ENCODE measurements around the gene OMG. TPM values are rescaled to one million over a fixed set of nuclear protein-coding genes. Genes with fewer than 3 reads are reported as not detected.
A peak's percentile ranks its signal among the peaks of the same experiment; 100 is the strongest.
"Not testable (repeated sequence)": the region's sequence is repeated elsewhere in the genome, so short reads cannot be mapped to it uniquely, and the experiment has no call there.

OMG gene
- total RNA-seq, 8 experiments from 2014 or later, result 1.2 to 54.9 (median 3.6) TPM

GRCh38 chr17:31318298-31318801 lies 21.3 kb upstream of the OMG start:
- Histone ChIP-seq H3K4me3 (no peak overlapping the region), H3K4me1 (replicated peaks in 1 of 2) (peaks cover 0 to 4% of the 10 kb centered on the region in 2 donors), H3K27ac (no peak overlapping the region)
- WGBS, 10 experiments, result 62 to 100% (median 85%) methylated on average over 1 to 8 of the region's 8 CpGs
- peak in 2 of 8 experiments; percentile 80 to 81 for ATAC-seq (replicated peaks in 6 of 8)
- in situ Hi-C loops (cut with MboI; ENCODE audit: low pct_unique_long_range_greater_than_20kb in 2 of 9, low sequenced_read_pairs in 9 of 9, unreplicated experiment in 9 of 9), result no loop called here

DNA sequence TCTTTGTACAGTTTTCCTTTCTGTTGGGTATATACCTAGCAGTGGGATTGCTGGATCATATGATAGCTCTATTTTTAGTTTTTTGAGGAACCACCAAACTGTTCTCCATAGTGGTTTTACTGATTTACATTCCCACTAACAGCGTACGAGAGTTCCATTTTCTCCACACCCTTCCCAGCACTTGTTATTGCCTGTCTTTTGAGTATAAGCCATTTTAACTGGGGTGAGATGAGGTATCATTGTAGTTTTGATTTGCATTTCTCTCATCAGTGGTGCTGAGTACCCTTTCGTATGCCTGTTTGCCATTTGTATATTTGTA lies 17.7 kb upstream of the OMG start:
- no peak overlapping the region for H3K4me3 ChIP-seq
- H3K27ac ChIP-seq, result no peak overlapping the region
- peaks cover 0 to 4% of the 10 kb centered on the region in 2 donors for H3K4me1 ChIP-seq (replicated peaks in 1 of 2)
- in situ Hi-C loops (cut with MboI; ENCODE audit: low pct_unique_long_range_greater_than_20kb in 2 of 9, low sequenced_read_pairs in 9 of 9, unreplicated experiment in 9 of 9), result no loop called here
- 69 to 100% (median 97%) methylated on average over 2 to 3 of the region's 3 CpGs for WGBS, 10 experiments
- no peak for ATAC-seq (replicated peaks in 6 of 8)

GRCh38 chr17:31313982-31314781 lies 17.1 kb upstream of the OMG start, which contains the start of gene EVI2B:
Gene EVI2B, minus strand, starts transcription at chr17:31314054. Its CDS starts 8,445 bp downstream, at chr17:31305609.
- in situ Hi-C loops (cut with MboI; ENCODE audit: low pct_unique_long_range_greater_than_20kb in 2 of 9, low sequenced_read_pairs in 9 of 9, unreplicated experiment in 9 of 9), result no loop called here
- peak in 3 of 8 experiments; percentile 24 to 75 (median 30) for ATAC-seq (replicated peaks in 6 of 8)
- 5 to 100% (median 88%) methylated on average over 1 to 3 of the region's 3 CpGs; no CpG with 5 or more reads in 1 of the 10 experiments for WGBS, 10 experiments
- Histone ChIP-seq H3K27ac (no peak within 1 kb of the TSS), H3K4me3 (no peak within 1 kb of the TSS), H3K4me1 (replicated peaks in 1 of 2) (peaks cover 0 to 4% of the 10 kb centered on the region in 2 donors)

DNA sequence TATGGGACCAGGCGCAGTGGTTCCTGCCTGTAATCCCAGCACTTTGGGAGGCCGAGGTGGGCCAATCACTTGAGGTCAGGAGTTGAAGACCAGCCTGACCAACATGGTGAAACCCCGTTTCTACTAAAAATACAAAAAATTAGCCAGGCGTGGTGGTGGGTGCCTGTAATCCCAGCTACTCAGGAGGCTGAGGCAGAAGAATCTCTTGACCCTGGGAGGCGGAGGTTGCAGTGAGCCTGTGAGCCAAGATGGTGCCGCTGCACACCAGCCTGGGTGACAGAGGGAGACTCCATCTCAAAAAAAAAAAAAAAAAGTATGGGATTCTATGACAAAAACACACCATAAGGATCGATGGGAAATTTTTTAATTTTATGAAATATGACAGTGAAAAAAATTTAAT lies 15.2 kb upstream of the OMG start:
- WGBS, 10 experiments, result 50 to 100% (median 83%) methylated on average over 1 to 6 of the region's 7 CpGs
- H3K27ac ChIP-seq, result not testable (repeated sequence)

GRCh38 chr17:31311526-31311925 lies 14.5 kb upstream of the OMG start:
- Histone ChIP-seq H3K27ac (no peak overlapping the region), H3K4me1 (replicated peaks in 1 of 2) (no peaks in the 10 kb centered on the region), H3K4me3 (no peak overlapping the region)
- ATAC-seq (replicated peaks in 6 of 8), result no peak
- in situ Hi-C loops (cut with MboI; ENCODE audit: low pct_unique_long_range_greater_than_20kb in 2 of 9, low sequenced_read_pairs in 9 of 9, unreplicated experiment in 9 of 9), result no loop called here
- WGBS, 10 experiments, result 93 to 100% (median 100%) methylated on average over 1 to 3 of the region's 3 CpGs; no CpG with 5 or more reads in 1 of the 10 experiments

More for the DNA sequence above, 15.2 kb upstream of the OMG start:
- H3K4me3 ChIP-seq; ATAC-seq (replicated peaks in 6 of 8); in situ Hi-C loops (cut with MboI; ENCODE audit: low pct_unique_long_range_greater_than_20kb in 2 of 9, low sequenced_read_pairs in 9 of 9, unreplicated experiment in 9 of 9); H3K4me1 ChIP-seq (replicated peaks in 1 of 2): not testable (repeated sequence)

DNA sequence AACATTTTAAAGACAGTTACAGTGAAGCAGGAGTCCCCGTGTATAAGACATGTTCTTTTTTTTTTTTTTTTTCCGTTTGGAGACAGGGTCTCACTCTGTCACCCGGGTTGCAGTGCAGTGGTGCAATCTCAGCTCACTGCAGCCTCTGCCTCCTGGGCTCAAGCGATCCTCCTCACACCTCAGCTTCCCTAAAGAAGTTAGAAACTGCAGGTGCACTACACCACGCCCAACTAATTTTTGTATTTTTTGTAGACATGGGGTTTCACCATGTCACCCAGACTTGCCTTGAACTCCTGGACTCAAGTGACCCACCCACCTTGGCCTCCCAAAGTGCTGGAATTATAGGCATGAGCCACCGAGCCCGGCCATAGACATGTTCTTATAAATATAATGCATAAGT lies 13.8 kb upstream of the OMG start:
- no peak overlapping the region for H3K4me3 ChIP-seq
- ATAC-seq (replicated peaks in 6 of 8), result no peak
- 74 to 100% (median 93%) methylated on average over 1 to 7 of the region's 7 CpGs for WGBS, 10 experiments
- H3K27ac ChIP-seq, result no peak overlapping the region
- H3K4me1 ChIP-seq (replicated peaks in 1 of 2), result no peaks in the 10 kb centered on the region
- in situ Hi-C loops (cut with MboI; ENCODE audit: low pct_unique_long_range_greater_than_20kb in 2 of 9, low sequenced_read_pairs in 9 of 9, unreplicated experiment in 9 of 9), result no loop called here

DNA sequence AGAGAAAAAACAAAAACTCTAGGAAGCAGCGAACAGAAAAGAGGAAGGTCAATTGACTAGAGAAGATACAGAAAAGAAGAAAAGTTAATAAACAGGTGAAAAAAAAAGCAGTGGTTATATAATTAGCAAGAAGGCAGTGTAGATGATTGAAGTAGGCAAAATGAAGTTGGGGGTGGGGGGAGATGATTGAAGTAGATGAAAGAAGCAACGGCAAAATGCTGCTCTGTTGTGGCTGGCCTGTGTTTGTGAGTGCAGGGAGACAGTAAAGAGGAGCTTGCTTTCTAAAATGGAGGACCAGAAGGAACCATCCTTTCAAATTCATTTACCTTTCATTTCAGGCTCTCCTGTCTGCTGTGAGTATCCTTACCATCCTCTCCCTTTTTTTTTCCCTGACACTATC lies 13.2 kb upstream of the OMG start:
- no peak for ATAC-seq (replicated peaks in 6 of 8)
- 0 to 83% (median 38%) methylated on average over 1 to 2 of the region's 2 CpGs for WGBS, 10 experiments
- no peak overlapping the region for H3K4me3 ChIP-seq
- no peaks in the 10 kb centered on the region for H3K4me1 ChIP-seq (replicated peaks in 1 of 2)
- in situ Hi-C loops (cut with MboI; ENCODE audit: low pct_unique_long_range_greater_than_20kb in 2 of 9, low sequenced_read_pairs in 9 of 9, unreplicated experiment in 9 of 9), result no loop called here
- H3K27ac ChIP-seq, result no peak overlapping the region

DNA sequence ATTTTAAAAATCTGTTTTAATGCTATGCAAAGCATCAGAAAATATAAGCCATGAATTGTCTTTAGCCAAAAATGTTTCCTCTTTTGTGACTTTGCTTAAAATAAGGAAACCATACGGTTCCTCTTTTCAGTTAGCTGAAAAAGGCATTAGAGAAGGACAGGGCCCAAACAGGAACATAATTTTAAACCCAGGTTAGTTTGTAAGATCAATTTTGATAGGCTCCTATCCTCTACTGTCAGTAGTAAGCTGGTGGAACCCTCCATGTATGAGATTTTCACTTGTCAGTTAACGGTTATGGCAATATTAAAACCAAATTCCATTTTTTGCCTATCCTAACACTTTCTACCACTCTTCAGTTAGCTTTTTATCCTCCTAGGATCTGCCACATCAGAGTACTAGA lies 12.5 kb upstream of the OMG start:
- Histone ChIP-seq H3K4me3 (no peak overlapping the region), H3K4me1 (replicated peaks in 1 of 2) (no peaks in the 10 kb centered on the region), H3K27ac (no peak overlapping the region)
- 70 to 100% (median 96%) methylated on average over 1 to 2 of the region's 2 CpGs; no CpG with 5 or more reads in 1 of the 10 experiments for WGBS, 10 experiments
- no peak for ATAC-seq (replicated peaks in 6 of 8)
- in situ Hi-C loops (cut with MboI; ENCODE audit: low pct_unique_long_range_greater_than_20kb in 2 of 9, low sequenced_read_pairs in 9 of 9, unreplicated experiment in 9 of 9), result no loop called here

- no peaks in the 10 kb centered on the region for H3K4me1 ChIP-seq (replicated peaks in 1 of 2)
- ATAC-seq (replicated peaks in 6 of 8), result peak in 1 of 8 experiments; percentile 66
- H3K27ac ChIP-seq, result no peak overlapping the region
- in situ Hi-C loops (cut with MboI; ENCODE audit: low pct_unique_long_range_greater_than_20kb in 2 of 9, low sequenced_read_pairs in 9 of 9, unreplicated experiment in 9 of 9), result no loop called here
- WGBS, 10 experiments, result 25 to 92% (median 83%) methylated on average over 1 to 4 of the region's 5 CpGs
- H3K4me3 ChIP-seq, result no peak overlapping the region
These were observed 11.6 kb upstream of the OMG start for GRCh38 chr17:31308372-31309334.

GRCh38 chr17:31307640-31308039 lies 10.6 kb upstream of the OMG start:
- H3K4me1 ChIP-seq (replicated peaks in 1 of 2), result no peaks in the 10 kb centered on the region
- peak in 2 of 8 experiments; percentile 11 to 23 for ATAC-seq (replicated peaks in 6 of 8)
- 57 to 100% (median 78%) methylated on average over 1 of the region's 1 CpG for WGBS, 10 experiments
- no peak overlapping the region for H3K27ac ChIP-seq
- no peak overlapping the region for H3K4me3 ChIP-seq
- in situ Hi-C loops (cut with MboI; ENCODE audit: low pct_unique_long_range_greater_than_20kb in 2 of 9, low sequenced_read_pairs in 9 of 9, unreplicated experiment in 9 of 9), result no loop called here

GRCh38 chr17:31299624-31300023 lies 2.6 kb upstream of the OMG start:
- in situ Hi-C loops (cut with MboI; ENCODE audit: low pct_unique_long_range_greater_than_20kb in 2 of 9, low sequenced_read_pairs in 9 of 9, unreplicated experiment in 9 of 9), result no loop called here
- ATAC-seq (replicated peaks in 6 of 8), result no peak
- Histone ChIP-seq H3K4me3 (no peak overlapping the region), H3K4me1 (replicated peaks in 1 of 2) (peaks cover 0 to 4% of the 10 kb centered on the region in 2 donors), H3K27ac (no peak overlapping the region)

DNA sequence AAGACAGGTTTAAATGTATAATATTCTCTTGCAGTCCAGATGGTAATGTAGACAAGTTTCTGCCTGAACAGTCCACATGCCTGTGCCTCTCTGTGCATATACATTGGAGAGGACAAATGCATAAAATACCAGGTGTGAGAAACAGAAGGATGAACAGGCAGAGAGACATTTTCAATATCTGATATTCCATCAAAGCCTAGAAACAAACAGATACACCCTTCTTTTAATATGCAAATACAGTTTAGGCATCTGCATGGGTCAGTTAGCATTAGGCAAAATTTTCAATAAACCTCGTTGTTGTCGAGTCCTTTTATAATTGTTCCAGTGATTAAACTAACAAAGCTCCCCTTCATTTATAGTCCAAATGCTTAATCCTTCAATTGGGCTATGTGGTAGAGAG lies 897 bp downstream of the OMG start:
- no peak overlapping the region for H3K27ac ChIP-seq
- WGBS, 10 experiments, result 0 to 80% (median 50%) methylated on average over 2 of the region's 2 CpGs; no CpG with 5 or more reads in 1 of the 10 experiments
- peak in 3 of 8 experiments; percentile 26 to 63 (median 48) for ATAC-seq (replicated peaks in 6 of 8)
- H3K4me1 ChIP-seq (replicated peaks in 1 of 2), result peaks cover 0 to 4% of the 10 kb centered on the region in 2 donors
- no peak overlapping the region for H3K4me3 ChIP-seq
- in situ Hi-C loops (cut with MboI; ENCODE audit: low pct_unique_long_range_greater_than_20kb in 2 of 9, low sequenced_read_pairs in 9 of 9, unreplicated experiment in 9 of 9), result no loop called here

- Histone ChIP-seq H3K4me3 (no peak overlapping the region), H3K4me1 (replicated peaks in 1 of 2) (peaks cover 0 to 4% of the 10 kb centered on the region in 2 donors), H3K27ac (no peak overlapping the region)
- WGBS, 10 experiments, result 83 to 100% (median 100%) methylated on average over 1 of the region's 1 CpG; no CpG with 5 or more reads in 2 of the 10 experiments
- ATAC-seq (replicated peaks in 6 of 8), result no peak
- in situ Hi-C loops (cut with MboI; ENCODE audit: low pct_unique_long_range_greater_than_20kb in 2 of 9, low sequenced_read_pairs in 9 of 9, unreplicated experiment in 9 of 9), result no loop called here
These were observed 1.6 kb downstream of the OMG start for GRCh38 chr17:31295489-31295871.

All from motor neuron (in vitro differentiated cells).